Endodermal cell (in vitro differentiated cells): ENCODE results near the gene SEPTIN2. TPM values are rescaled to one million over a fixed set of nuclear protein-coding genes. Genes with fewer than 3 reads are reported as not detected.

ENCODE experiments used
- DNase-seq: peaks from one replicate; pipeline ENCODE4 v3.0.0-alpha.2; 2017
- H3K27ac ChIP-seq: 2 replicates; pipeline ENCODE4 v1.5.1; 2013; ENCODE audit warnings: mild to moderate bottlenecking, low read depth, low read length, moderate library complexity
- H3K27me3 ChIP-seq: 2 replicates; pipeline ENCODE4 v1.6.1; 2013; ENCODE audit warnings: mild to moderate bottlenecking, low read length, moderate library complexity; ENCODE audit not compliant: insufficient read depth, control insufficient read depth, poor library complexity, severe bottlenecking
- H3K36me3 ChIP-seq: 2 replicates; pipeline ENCODE4 v1.7.0; 2013; ENCODE audit warnings: mild to moderate bottlenecking, low read length, moderate library complexity; ENCODE audit not compliant: control insufficient read depth, insufficient read depth
- H3K4me1 ChIP-seq: one replicate; pipeline ENCODE4 v1.7.0; 2013; ENCODE audit warnings: low read length; ENCODE audit not compliant: control insufficient read depth, insufficient read depth
- H3K4me3 ChIP-seq: 2 replicates; pipeline ENCODE4 v1.5.1; 2013; ENCODE audit warnings: mild to moderate bottlenecking, low read length, moderate library complexity
- H3K9ac ChIP-seq: 2 replicates; pipeline ENCODE4 v1.6.1; 2013; ENCODE audit warnings: mild to moderate bottlenecking, low read length, moderate library complexity; ENCODE audit not compliant: poor library complexity, severe bottlenecking; ENCODE audit errors: extremely low read depth
- H3K9me3 ChIP-seq: 2 replicates; pipeline ENCODE4 v1.6.1; 2013; ENCODE audit warnings: mild to moderate bottlenecking, low read length, moderate library complexity; ENCODE audit not compliant: control insufficient read depth
- H3K27ac Mint-ChIP-seq: 2 replicates; pipeline ENCODE4 v1.8.0; 2020; ENCODE audit warnings: mixed read lengths
- H3K27me3 Mint-ChIP-seq: 2 replicates; pipeline ENCODE4 v1.8.0; 2021; ENCODE audit warnings: mild to moderate bottlenecking, mixed read lengths; ENCODE audit not compliant: insufficient read depth
- H3K36me3 Mint-ChIP-seq: 2 replicates; pipeline ENCODE4 v1.8.0; 2020; ENCODE audit warnings: low read depth, mixed read lengths
- H3K4me1 Mint-ChIP-seq: 2 replicates; pipeline ENCODE4 v1.8.0; 2020; ENCODE audit warnings: mixed read lengths
- H3K4me3 Mint-ChIP-seq: 2 replicates; pipeline ENCODE4 v1.8.0; 2020; ENCODE audit warnings: mild to moderate bottlenecking, moderate library complexity, mixed read lengths
- H3K9me3 Mint-ChIP-seq: 2 replicates; pipeline ENCODE4 v1.8.0; 2020; ENCODE audit warnings: mild to moderate bottlenecking, mixed read lengths
- WGBS, 2 experiments: methylation state at CpG; one replicate each; pipeline versions ENCODE4 v1.1.5 to v1.1.7; 2013; ENCODE audit warnings: missing lambda C conversion rate in 2 of 2, mixed read lengths in 1 of 2; ENCODE audit not compliant: insufficient coverage in 1 of 2, insufficient read length in 1 of 2; 5-methylcytosine and 5-hydroxymethylcytosine counted together
- total RNA-seq, 2 donors: library from RNA; stranded (reverse); fragmentation: NEBNext Ultra II Directional in 1 of 2; extraction: Animal tissue kit (Norgen Biotek cat#: 25700) in 1 of 2; gene quantifications; 2 replicates in 1 of 2; 3 replicates in 1 of 2; pipeline ENCODE4 v1.2.1, GENCODE V29; 2021
- TF ChIP-seq, protein P1 (sequence below): fragments of 200-600 bp; sonication (generic); conservative IDR thresholded peaks from 2 replicates; pipeline ENCODE4 v1.5.0; 2021; ENCODE audit warnings: antibody characterized with exemption, mild to moderate bottlenecking

Gene SEPTIN2
- total RNA-seq, 2 donors from 2014 or later, result 365 to 380 TPM

DNA sequence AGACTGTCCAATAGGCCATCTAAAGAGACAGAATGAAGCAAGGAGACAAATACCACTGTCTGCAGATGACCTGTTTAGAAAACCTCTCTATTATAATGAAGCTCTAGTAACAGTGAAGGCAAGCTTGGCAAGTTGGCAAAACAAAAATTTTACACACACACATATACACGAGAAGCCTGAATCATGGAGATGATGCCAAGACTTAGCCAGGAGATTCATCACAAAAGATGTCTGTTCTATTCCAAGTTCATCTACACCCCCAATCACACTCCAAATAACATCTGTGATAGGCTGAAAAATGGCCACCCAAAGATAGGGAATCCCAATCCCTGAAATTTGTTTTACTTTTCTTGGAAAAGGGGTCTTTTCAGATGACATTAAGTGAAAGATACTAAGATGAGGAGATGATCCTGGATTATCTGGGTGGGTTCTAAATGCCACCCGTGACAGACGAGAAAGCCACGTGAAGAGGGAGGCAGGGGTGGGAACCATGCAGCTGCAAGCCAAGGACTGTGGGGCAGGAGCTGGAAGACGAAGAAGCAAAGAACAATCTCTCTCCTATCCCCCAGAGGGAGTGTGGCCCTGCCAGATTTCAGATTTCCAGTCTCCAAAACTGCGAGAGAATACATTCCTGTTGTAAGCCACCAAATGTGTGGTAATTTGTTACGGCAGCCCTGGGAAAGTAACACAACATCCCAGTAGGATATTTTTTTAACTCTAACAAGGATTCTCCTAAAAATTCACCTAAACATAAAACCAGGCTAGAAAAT lies 20.2 kb upstream of the SEPTIN2 start:
- H3K4me3 ChIP-seq, result no peak overlapping the region
- peaks cover 16% of the 10 kb centered on the region for H3K36me3 ChIP-seq
- no peak for DNase-seq
- WGBS, 2 experiments, result 94 to 96% methylated on average over 3 to 7 of the region's 7 CpGs
- no peak overlapping the region for H3K27ac Mint-ChIP-seq
- H3K9ac ChIP-seq, result no peak overlapping the region
- TF ChIP-seq, protein P1, sequence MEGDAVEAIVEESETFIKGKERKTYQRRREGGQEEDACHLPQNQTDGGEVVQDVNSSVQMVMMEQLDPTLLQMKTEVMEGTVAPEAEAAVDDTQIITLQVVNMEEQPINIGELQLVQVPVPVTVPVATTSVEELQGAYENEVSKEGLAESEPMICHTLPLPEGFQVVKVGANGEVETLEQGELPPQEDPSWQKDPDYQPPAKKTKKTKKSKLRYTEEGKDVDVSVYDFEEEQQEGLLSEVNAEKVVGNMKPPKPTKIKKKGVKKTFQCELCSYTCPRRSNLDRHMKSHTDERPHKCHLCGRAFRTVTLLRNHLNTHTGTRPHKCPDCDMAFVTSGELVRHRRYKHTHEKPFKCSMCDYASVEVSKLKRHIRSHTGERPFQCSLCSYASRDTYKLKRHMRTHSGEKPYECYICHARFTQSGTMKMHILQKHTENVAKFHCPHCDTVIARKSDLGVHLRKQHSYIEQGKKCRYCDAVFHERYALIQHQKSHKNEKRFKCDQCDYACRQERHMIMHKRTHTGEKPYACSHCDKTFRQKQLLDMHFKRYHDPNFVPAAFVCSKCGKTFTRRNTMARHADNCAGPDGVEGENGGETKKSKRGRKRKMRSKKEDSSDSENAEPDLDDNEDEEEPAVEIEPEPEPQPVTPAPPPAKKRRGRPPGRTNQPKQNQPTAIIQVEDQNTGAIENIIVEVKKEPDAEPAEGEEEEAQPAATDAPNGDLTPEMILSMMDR, result peak; percentile 15
- peaks cover 6% of the 10 kb centered on the region for H3K9me3 ChIP-seq
- H3K4me1 Mint-ChIP-seq, result peaks cover 5% of the 10 kb centered on the region
- no peak overlapping the region for H3K27ac ChIP-seq
- H3K9me3 Mint-ChIP-seq, result no peaks in the 10 kb centered on the region
- no peaks in the 10 kb centered on the region for H3K4me1 ChIP-seq
- H3K4me3 Mint-ChIP-seq, result no peak overlapping the region
- no peaks in the 10 kb centered on the region for H3K27me3 ChIP-seq
- H3K36me3 Mint-ChIP-seq, result peaks cover 17% of the 10 kb centered on the region
- no peaks in the 10 kb centered on the region for H3K27me3 Mint-ChIP-seq

- Histone ChIP-seq H3K9ac (no peak overlapping the region), H3K9me3 (peaks cover 6% of the 10 kb centered on the region), H3K4me1 (no peaks in the 10 kb centered on the region), H3K27ac (no peak overlapping the region), H3K36me3 (peaks cover 16% of the 10 kb centered on the region), H3K4me3 (no peak overlapping the region), H3K27me3 (no peaks in the 10 kb centered on the region)
- Mint-ChIP-seq H3K4me3 (no peak overlapping the region), H3K27me3 (no peaks in the 10 kb centered on the region), H3K9me3 (no peaks in the 10 kb centered on the region), H3K27ac (no peak overlapping the region), H3K36me3 (peaks cover 17% of the 10 kb centered on the region), H3K4me1 (peaks cover 5% of the 10 kb centered on the region)
- WGBS, 2 experiments, result 97 to 98% methylated on average over 7 to 8 of the region's 8 CpGs
- DNase-seq, result no peak
- TF ChIP-seq, protein P1, result no peak
Measured at GRCh38 chr2:241296767-241297166, 19.0 kb upstream of the SEPTIN2 start.

- DNase-seq, result no peak
- TF ChIP-seq, protein P1, result no peak
- H3K4me1 Mint-ChIP-seq, result peaks cover 14% of the 10 kb centered on the region
- H3K4me3 Mint-ChIP-seq, result no peak overlapping the region
- Histone ChIP-seq H3K9ac (no peak overlapping the region), H3K36me3 (peaks cover 16% of the 10 kb centered on the region), H3K4me1 (peaks cover 6% of the 10 kb centered on the region), H3K27ac (no peak overlapping the region), H3K4me3 (no peak overlapping the region), H3K27me3 (no peaks in the 10 kb centered on the region), H3K9me3 (peaks cover 6% of the 10 kb centered on the region)
- peaks cover 17% of the 10 kb centered on the region for H3K36me3 Mint-ChIP-seq
- H3K27me3 Mint-ChIP-seq, result no peaks in the 10 kb centered on the region
- H3K9me3 Mint-ChIP-seq, result no peaks in the 10 kb centered on the region
- WGBS, 2 experiments, result 90 to 95% methylated on average over 4 to 5 of the region's 5 CpGs
- H3K27ac Mint-ChIP-seq, result no peak overlapping the region
Measured at GRCh38 chr2:241298673-241299072, 17.1 kb upstream of the SEPTIN2 start.
